Inflammatory macrophage (primary cell): ENCODE measurements around the gene HNRNPL.
"Not testable (repeated sequence)": the region's sequence is repeated elsewhere in the genome, so short reads cannot be mapped to it uniquely, and the experiment has no call there.

Source experiments
- DNase-seq, 2 donors: peaks; one replicate each; pipeline ENCODE4 v3.0.0-alpha.2; 2020 to 2022

Gene HNRNPL

DNA sequence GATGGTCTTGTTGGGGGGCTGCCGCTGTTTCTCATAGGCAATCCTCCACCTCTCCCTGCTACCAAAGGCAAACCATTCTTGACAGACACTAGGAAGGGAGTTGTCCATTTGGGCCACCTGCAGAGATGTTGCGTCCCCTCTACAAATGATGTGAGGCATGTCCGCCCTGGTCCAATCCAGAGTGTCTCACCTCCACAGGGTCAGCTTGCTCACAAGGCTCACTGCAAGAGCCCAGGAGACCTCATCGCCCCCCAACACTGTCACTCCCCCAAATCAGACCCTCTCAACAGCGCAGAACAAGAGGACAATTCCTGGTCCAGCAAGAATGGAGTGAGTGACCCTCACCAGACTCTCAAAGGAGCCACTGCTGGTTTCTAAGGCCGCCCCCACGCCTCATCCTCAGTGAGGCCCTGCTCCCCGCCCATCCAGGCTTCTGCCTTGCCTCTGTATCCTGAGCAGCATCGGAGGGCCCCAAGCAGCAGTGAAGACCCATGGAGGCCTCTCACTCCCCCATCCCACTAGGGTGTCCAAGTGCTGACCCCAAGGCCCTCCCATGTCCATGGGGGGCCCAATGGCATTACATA is 6.5 kb downstream of the HNRNPL start:
- DNase-seq: no peak

DNA sequence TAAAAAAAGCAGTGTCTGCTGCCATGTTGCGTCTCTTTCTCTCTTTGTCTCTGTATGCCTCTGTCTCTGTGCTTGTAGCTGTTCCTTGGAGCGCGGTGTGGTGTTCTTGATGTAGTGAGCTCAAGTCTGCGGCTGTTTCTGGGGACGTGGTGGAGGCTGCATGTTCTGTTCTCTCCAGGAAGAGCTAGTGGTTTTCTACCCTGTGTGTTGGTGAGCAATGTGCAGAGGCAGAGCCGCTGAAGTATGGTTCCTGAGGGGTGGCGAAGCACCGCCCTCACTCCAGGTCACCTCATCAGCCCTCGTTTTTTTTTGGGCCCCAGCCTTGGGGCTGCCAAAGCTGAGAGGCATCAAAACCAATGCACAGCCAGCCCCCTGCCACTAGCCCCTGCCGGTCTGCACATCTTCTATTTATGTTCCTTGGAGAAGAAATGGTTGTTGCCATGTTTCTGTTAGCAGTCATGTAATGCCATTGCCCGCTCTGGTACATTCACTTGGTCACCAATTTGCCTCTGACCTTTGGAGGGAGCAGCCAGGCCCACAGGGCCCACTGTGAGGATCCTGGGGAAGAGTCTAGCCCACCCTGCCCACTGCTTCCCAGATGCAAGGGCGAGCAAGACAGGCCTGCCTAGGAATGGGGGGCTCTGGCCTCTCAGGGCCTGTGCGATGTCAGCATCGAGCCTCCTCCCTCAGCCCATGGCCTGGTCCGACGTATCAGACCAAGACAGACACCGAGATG is 7.2 kb downstream of the HNRNPL start:
- no peak for DNase-seq

DNA sequence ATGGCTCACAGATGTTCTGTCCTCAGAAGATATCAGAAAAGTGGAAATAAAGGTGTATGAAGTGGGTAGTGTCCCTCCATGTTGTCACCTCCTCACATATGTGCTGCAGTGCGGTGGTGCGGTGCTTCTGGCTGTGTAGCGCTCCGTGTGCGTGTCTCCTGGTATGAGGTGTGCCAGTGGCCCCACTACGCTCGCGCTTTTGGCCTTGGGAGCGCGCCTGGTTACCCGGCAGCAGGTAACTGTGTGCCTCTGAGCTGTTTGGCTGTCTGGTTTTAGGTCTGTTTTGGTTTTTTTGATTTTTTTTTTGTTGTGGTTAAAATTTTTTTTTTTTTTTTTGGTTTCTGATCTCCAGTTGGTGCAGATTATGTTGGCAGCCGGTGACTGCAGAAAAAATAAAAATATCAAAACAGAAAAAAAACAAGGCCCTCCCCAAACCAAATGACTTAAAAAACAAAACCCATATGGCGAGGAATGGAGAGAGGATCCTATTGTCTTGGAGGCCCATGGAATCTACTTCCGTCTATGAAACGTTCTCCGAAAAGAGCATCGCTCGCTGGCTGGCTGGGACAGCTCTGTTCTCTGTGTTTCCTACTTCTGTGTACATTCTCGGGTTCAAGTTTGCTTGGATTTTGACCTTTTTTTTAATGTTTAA is 7.9 kb downstream of the HNRNPL start:
- no peak for DNase-seq

DNA sequence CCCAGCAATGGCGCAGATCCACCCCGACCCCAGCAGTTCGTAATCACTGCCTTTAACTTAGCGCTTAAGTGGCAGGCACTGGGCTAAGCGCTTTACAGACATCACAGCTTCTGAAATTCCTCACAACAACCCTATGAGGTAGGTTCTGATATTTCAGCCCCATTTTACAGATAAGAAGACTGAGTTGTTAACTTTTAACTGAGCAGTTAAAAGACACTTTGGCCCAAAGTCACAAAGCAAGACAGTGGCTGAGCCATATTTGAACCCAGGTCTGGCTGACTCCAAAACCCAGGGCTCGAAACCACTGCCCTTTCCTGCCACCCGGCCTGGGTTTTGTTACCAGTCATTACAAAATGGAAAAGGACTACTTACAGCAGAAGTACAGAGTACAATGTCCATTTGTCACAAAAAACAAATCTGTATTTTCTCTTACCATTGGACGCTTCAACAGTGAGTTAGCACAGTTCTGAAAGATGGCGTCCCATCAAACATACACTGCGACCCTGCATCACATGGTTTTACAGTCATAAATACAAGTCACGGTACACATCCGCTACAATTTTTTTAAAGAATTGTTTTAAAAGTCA is 8.5 kb downstream of the HNRNPL start:
- no peak for DNase-seq

DNA sequence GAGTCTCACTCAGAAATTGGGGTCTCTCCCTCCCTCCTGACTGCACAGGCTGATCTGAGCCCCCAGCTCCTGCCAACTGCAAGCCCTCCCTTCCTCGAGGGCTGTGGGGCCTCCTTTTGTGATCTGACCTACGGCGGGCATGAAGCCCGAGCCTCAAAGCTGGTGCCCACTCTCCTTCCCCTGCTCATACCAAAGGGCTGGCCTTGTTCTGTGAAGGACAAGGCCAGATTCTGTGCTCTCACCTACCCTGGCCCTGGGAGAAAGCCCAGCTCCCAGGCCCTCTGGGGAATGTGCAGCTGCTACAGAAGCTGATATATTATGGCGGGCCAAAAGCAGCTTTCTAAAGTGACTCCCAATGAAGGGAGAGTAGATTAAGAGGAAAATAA is 9.2 kb downstream of the HNRNPL start:
- DNase-seq: no peak

DNA sequence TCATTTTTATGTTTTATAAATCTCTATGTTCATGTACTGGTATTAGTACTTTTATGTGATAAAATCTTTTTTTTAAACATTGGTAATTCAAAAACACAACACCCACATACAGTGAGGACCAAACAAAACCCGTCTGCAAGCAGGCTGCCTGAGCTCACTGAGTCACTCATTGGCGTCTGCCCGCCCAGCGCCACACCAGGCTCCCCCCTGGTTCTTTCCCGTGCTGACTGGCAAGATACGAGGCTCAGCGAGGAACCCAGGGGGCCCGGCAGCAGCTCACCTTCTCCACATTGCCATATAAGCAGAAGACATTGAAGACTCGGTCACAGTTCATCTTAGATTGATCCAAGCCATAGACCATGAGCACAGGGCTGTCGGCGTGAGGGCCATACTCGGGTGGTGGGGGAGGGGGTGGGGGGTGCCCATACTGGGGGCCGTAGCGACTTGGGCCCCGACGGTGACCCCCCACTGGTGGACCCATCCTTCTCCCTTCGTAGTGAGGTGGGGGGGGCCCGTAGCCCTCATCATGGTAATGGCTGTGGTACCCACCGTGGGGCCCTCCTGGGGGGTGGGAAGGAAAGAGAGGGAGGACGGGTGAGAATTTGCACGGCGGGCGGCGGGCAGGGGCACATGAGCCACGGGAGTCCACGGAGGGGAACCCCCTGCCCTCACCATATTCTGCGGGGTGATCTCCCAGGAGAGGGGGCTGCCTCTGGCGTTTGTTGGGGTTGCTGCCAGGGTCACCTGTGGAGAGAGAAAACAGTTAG is 9.8 kb downstream of the HNRNPL start:
- DNase-seq: no peak

DNA sequence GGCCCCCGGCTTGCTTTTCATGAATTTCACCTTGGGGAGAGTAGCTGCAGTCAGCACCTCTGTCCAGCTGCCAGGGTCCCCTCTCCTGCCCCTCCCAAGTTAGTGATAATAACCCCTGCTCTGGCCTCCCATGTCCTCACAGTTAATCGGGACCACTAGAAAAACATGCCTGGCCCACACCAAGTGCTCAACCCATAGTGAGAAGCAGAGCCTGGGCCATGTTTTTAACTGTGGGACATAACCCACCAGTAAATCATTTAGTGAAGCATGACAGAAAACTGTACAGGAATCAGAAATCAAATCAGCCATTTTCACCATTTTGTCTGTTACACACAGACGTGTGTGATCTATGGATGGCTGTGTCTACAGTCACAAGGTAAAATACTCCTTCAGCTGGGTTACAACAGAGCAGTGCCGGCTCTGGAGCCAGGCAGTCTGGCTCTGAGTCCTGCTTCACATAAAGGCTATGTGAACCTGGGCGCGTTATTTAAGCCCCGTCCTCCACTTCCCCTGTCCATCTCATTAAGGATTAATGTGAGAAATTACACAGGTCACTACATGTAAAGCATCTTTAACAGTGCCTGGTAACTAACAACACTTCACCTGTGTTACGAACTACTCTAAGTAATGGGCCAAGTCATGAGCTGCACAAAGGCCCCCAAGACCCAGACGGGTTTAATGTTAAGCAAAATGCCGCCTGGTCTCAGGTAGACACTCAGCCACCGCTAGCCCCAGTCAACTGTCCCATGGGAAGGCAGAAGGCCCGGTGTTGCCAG is 10.6 kb downstream of the HNRNPL start:
- no peak for DNase-seq

DNA sequence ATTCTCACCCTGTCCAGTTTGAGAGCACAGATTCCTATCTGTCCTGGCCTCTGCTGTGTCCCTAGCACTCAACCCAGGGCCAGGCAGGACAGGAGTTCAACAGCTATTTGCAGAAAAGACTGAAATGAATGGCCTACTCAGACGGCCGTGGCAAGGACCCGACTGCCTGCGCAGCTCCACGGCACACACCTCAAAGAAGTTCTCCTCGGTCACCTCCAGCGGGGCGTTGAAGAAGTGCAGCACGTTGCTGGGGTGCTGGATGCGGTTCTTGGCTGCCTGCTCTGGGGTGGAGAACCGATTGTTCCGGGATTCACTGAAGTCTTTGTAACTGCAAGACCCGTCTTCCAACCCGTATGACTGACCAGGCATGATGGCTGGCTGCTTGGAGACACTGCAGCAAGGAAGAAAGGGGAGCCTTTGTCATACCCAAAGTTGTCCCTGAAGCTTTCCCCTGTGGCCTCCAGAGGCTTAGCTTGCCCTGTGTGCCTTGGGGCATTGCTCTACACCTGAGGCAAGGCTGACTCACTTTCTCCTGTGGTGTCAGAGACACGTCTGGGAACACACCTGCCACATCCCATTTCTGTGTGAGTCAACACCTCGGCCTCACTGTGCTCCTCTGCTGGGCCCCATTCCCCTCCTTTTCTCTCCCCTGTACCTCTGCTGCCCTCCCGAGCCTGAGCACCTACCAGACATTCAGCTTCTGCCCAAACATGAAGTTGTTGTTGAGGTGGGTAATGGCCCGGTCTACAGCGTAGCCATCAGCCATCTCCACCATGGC is 11.4 kb downstream of the HNRNPL start:
- DNase-seq: no peak

DNA sequence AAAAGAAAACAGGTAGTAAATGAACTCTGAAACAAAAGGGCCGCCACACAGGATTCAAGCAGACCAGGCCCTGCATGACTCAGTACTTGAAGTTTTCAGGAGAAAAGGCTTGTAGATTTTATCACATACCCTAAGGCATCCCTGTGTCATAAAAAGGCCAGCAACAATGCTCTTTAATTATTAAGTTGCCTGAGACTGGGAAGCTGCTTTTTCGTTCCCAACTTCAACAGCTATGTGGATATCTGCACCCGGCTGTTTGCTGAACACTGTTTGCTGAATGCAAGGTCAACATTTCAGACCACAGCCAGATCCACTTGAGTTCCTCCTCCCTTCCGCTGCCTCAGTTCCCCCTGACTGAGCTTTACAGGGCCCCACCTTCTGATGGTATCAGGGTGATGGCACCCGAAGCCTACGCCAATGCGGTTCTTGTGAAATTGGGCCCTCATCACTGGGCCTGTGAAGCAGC is 12.1 kb downstream of the HNRNPL start:
- DNase-seq: no peak

DNA sequence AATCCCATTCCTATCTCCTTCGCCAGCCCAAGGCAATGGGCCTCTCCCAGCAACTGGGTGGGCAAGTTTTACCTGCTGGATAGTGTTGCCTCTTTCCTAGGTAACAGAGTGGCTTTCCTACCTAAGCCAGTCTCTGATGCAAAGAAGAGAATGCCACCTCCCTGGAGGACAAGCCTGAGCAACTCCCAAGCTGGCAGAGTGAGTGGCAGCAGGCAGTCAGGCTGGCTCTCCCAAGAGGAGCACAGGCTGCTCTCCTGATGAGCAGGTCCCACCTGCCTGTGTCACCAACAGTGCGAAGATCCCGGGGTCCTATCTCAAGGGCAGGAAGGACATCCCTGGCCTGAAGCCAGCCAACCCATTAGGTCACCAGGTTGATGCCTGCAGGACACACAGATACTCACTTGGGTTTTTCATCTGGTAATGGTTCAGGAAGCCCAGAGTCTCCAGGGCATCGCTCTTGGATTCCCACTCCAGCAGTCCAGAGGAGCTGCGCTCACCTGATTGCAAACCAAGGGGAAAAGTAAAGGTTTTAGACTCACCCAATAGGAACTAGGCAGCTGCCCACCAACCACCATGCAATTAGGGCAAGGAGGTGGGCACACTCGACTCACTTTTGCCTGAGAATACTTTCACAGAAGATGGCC is 12.7 kb downstream of the HNRNPL start:
- no peak for DNase-seq

DNA sequence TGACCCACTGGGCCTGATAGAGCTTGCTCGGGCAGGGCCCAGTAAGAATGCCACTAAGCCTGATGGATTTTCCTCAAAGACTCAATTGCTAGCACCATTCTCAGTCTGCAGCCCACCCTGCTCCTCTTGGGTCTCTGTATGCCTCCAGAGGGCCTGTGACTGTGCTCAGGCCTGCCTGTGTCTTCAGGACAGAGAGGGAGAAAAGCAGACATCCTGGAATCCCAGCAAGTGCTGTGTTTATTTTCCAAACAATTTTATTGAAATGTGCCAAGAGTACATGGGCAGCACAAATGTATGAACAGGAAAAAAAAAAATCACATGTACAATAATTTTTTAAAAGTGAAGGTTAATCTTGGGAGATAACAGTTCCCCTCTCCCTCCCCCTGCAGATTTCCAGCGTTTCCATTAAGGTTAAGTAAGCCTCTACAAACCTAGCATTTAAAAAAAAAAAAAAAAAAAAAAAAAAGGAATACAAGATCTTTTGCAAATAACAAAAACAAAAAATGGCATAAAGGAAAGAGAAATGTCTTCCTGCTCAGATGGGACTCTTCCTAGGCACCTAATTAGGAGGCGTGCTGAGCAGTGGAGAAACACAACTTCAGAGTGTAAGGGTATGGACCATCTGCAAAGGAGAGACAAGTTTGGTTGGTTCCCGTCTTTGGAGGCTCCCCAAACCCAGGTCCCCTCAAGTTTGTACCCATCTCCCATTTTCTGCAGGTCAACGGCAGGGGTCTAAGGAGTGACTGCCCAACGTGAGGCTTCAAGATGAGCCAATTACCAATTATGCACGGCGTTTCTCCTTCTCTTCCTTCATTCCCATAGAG is 13.4 kb downstream of the HNRNPL start:
- DNase-seq: no peak

DNA sequence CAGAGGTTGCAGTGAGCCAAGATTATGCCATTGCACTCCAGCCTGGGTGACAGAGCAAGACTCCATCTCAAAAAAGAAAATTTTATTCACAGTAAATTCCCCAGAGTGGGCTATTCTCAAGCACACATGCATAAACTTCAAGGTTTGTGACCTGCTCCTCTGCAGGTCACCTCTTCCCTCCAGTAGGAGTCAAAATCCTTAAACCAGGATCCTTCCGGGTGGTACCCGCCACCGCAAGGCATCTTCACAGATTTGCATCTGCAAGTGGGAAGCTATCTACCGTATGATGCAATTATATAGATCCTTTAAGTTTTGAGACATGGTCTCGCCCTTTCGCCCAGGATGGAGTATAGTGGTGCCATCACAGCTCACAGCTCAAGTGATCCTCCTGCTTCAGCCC is 15.2 kb downstream of the HNRNPL start:
- DNase-seq: no peak

DNA sequence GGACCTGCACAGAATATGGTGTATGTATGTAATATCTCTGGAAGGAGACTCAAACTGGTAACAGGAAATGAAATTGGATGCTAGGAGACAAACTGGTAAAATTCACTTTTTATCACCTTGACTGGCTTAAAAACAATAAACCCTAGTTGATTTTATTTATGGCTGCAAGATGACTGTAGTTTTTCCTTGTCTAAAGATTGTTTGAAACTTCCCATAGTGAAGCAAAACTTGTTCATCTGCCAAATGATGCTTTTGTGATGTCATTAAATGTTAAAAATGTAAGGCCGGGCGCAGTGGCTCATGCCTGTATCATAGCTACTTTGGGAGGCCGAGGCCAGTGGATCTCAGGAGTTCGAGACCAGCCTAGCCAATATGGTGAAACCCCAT is 15.7 kb downstream of the HNRNPL start:
- no peak for DNase-seq

DNA sequence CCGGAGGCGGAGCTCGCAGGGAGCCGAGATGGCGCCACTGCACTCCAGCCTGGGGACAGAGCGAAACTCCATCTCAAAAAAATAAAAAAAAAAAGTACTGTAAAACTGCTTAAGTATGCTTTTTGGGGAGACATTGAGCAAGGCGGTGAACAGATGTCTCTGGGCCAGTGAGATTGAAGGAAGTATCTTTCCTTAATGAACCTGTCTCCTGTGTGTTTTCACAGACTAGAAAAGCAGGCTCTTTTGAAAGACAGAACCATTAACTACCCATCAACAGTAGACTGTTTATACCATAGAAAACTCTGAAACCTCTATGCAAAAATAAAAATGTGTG is 16.7 kb downstream of the HNRNPL start:
- DNase-seq: no peak

DNA sequence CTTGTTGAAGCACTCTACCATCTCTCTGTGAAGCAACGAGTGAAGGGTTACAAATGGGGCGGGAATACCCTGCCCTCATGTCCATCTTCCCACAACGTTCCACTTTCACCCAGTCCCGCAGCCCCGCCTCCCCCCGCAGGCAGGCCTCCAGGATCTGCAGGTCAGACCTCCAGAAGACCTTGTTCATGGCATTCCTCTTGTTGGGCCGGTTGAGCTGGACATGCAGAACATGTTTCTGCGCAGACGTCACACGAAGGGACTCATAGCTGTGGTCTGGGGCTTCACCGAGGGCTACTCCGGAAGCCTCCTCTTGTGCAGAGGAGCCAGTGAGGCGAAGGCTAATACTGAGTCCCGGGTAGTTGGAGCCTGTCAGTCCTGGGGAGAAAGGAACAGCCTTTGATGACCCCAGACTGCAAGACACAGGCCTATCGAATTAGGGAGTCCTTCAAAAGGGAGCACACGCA is 18.6 kb downstream of the HNRNPL start:
- peak; percentile 58 to 74 for DNase-seq

DNA sequence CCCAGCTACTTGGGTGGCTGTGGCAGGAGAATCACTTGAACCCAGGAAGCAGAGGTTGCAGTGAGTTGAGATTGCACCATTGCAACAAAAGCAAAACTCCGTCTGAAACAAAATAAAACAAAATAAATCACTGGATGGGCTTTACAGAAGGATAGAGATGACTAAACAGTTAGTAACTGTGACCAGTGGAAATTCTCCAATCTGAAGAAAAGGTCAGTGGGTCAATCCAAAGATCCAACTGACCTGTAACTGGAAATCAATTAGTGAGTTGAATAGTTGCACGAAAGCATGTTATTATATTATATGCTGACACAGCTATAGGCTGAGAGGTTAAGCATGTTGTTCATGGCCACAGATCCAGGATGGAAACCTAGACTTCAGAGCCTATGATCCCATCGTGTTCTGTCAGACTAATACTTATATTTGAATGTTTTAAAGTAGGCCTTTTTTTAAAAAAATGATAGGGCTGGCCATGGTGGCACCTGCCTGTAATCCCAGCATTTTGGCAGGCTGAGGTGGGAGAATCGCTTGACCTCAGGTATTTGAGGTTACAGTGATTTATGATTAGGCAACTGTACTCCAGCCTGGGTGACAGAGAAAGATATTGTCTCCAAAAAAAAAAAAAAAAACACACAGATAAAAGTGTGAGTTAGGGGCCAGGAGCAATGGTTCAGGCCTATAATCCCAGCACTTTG is 19.6 kb downstream of the HNRNPL start:
- DNase-seq: no peak

DNA sequence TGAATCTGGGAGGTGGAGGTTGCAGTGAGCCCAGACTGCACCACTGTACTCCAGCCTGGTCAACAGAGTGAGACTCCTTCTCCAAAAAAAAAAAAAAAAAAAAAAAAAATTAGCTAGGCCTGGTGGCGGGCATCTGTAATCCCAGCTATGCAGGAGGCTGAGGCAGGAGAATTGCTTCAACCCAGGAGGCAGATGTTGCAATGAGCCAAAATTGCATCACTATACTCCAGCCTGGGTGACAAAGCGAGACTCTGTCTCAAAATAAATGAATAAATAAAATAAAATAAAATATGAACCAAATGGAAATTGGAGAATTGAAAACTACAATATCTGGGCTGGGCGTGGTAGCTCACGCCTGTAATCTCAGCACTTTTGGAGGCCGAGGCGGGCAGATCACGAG is 20.6 kb downstream of the HNRNPL start:
- peak; percentile 73 to 81 for DNase-seq

DNA sequence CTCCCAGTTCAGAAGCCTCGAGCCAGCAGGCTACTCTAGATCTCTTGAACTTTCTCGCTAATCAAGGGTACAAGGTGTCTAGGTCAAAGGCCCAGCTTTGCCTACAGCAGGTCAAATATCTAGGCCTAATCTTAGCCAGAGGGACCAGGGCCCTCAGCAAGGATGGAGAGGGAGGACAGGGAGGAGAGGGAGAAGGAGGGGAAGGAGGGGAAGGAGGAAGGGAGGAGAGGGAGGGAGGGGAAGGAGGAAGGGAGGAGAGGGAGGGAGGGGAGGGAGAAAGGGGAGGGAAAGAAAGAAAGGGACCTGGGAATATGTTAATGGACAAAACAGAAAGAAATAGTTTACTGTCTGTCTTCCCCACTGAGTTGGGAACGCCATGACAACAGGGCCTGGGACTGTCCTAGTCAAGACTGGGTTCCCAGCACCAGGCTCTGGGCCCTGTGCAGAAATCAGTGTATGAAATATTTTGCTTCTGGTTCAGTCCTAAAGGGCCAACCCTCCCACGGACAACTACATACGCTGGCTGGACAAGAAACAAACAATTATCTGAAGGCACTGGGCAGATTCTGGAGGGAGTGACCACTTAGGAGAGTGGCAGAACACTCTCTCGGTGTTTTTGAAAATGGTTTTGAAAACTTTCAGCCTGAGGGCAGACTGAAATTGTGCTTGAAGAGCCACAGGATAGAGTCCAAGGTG is 22.8 kb downstream of the HNRNPL start:
- DNase-seq: no peak

DNA sequence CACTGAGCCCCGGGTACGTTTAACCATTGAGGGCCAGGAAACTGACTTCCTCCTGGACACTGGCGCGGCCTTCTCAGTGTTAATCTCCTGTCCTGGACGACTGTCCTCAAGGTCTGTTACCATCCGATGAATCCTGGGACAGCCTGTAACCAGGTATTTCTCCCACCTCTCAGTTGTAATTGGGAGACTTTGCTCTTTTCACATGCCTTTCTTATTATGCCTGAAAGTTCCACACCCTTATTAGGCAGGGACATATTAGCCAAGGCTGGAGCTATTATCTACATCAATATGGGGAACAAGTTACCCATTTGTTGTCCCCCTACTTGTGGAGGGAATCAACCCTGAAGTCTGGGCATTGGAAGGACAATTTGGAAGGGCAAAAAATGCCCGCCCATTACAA is 23.9 kb downstream of the HNRNPL start:
- DNase-seq: not testable (repeated sequence)
